B cell (primary cell): ENCODE results near the gene ZNF438. TPM values are rescaled to one million over a fixed set of nuclear protein-coding genes. Genes with fewer than 3 reads are reported as not detected.

Experiments used
- ATAC-seq: fragments of 200-7000 bp; cut with Tn5 transposase; one replicate; pipeline ENCODE4 v1.10.0; 2021; ENCODE audit warnings: low read depth, mild to moderate bottlenecking, moderate number of reproducible peaks, moderate library complexity
- CTCF ChIA-PET: fragments of 350-600 bp; sonication (Branson Sonifier 250); formaldehyde crosslinking; loops from one replicate; lab custom pipeline; 2021; ENCODE audit warnings: antibody characterized with exemption, inconsistent platforms; lab: Charles Lee
- POLR2A ChIA-PET: fragments of 350-600 bp; sonication (Branson Sonifier 250); formaldehyde crosslinking; loops from one replicate; lab custom pipeline; 2021; ENCODE audit warnings: antibody characterized with exemption; lab: Charles Lee
- DNase-seq: peaks from one replicate; pipeline ENCODE4 v3.0.0; 2013
- H2AFZ ChIP-seq: 2 replicates; pipeline ENCODE4 v1.6.1; 2012; ENCODE audit warnings: mild to moderate bottlenecking, low read depth, low read length; ENCODE audit not compliant: insufficient read depth, poor library complexity, severe bottlenecking
- H3K27ac ChIP-seq, 2 donors: 1 replicate in 1 of 2; 2 replicates in 1 of 2; pipeline ENCODE4 v1.5.1; 2012 to 2013; ENCODE audit warnings: low read length in 2 of 2, mild to moderate bottlenecking in 2 of 2, moderate library complexity in 1 of 2
- H3K27me3 ChIP-seq, 4 experiments: fragments of 200-600 bp in 1 of 4; sonication (generic) in 1 of 4; replicated peaks in 1 of 4; 1 replicate in 2 of 4; 2 replicates in 2 of 4; pipeline versions ENCODE4 v1.6.1 to v1.7.0; 2013 to 2016; ENCODE audit warnings: low read length in 3 of 4, mild to moderate bottlenecking in 2 of 4, mixed read lengths in 1 of 4, moderate library complexity in 1 of 4; ENCODE audit not compliant: insufficient read depth in 4 of 4, control insufficient read depth in 3 of 4; ENCODE audit errors: control extremely low read depth in 1 of 4
- H3K36me3 ChIP-seq, 2 experiments: replicated peaks in 1 of 2; 1 replicate in 1 of 2; 2 replicates in 1 of 2; pipeline versions ENCODE4 v1.6.1 to v1.7.1; 2013; ENCODE audit warnings: low read length in 1 of 2; ENCODE audit not compliant: insufficient read depth in 2 of 2, control insufficient read depth in 1 of 2; ENCODE audit errors: control extremely low read depth in 1 of 2, extremely low read depth in 1 of 2
- H3K4me1 ChIP-seq, 2 donors: fragments of 200-600 bp in 1 of 2; sonication (generic) in 1 of 2; 1 replicate in 1 of 2; 2 replicates in 1 of 2; pipeline versions ENCODE4 v1.5.1 to v1.6.1; 2013 to 2017; ENCODE audit warnings: low read length in 2 of 2; ENCODE audit not compliant: control insufficient read depth in 2 of 2, insufficient read depth in 2 of 2
- H3K4me2 ChIP-seq: replicated peaks from 2 replicates; pipeline ENCODE3; 2012; ENCODE audit warnings: mild to moderate bottlenecking, low read depth, low read length; ENCODE audit not compliant: poor library complexity, severe bottlenecking
- H3K4me3 ChIP-seq, 5 experiments: fragments of 200-600 bp in 1 of 5; sonication (generic) in 1 of 5; 1 replicate in 3 of 5; 2 replicates in 2 of 5; pipeline versions ENCODE4 v1.5.1 to v1.7.0; 2011 to 2016; ENCODE audit warnings: low read length in 4 of 5, mild to moderate bottlenecking in 4 of 5, low read depth in 2 of 5, control low read depth in 1 of 5, moderate library complexity in 1 of 5; ENCODE audit not compliant: insufficient read depth in 1 of 5; ENCODE audit errors: control extremely low read depth in 1 of 5, extremely low read depth in 1 of 5
- H3K79me2 ChIP-seq: fragments of 200-600 bp; sonication (generic); one replicate; pipeline ENCODE4 v1.6.0; 2016; ENCODE audit warnings: low read length; ENCODE audit not compliant: control insufficient read depth, insufficient read depth
- H3K9ac ChIP-seq: fragments of 200-600 bp; sonication (generic); 2 replicates; pipeline ENCODE4 v1.6.1; 2017; ENCODE audit warnings: mild to moderate bottlenecking, low read length, moderate library complexity
- H3K9me3 ChIP-seq, 3 donors: one replicate each; pipeline versions ENCODE4 v1.6.1 to v1.7.1; 2013; ENCODE audit warnings: low read length in 2 of 3; ENCODE audit not compliant: control insufficient read depth in 2 of 3, insufficient read depth in 1 of 3; ENCODE audit errors: control extremely low read depth in 1 of 3
- H4K20me1 ChIP-seq: 2 replicates; pipeline ENCODE4 v1.6.0; 2012; ENCODE audit warnings: mild to moderate bottlenecking, low read length; ENCODE audit not compliant: insufficient read depth, control insufficient read depth, poor library complexity, severe bottlenecking
- H3K27ac Mint-ChIP-seq: one replicate; pipeline ENCODE4 v1.8.0; 2021; ENCODE audit warnings: mixed read lengths
- H3K27me3 Mint-ChIP-seq: one replicate; pipeline ENCODE4 v1.8.0; 2021; ENCODE audit warnings: mixed read lengths
- H3K4me1 Mint-ChIP-seq: one replicate; pipeline ENCODE4 v1.8.0; 2021; ENCODE audit warnings: mixed read lengths
- H3K4me3 Mint-ChIP-seq: one replicate; pipeline ENCODE4 v1.8.0; 2021; ENCODE audit warnings: mixed read lengths
- H3K9me3 Mint-ChIP-seq: one replicate; pipeline ENCODE4 v1.8.0; 2022; ENCODE audit warnings: mixed read lengths; ENCODE audit not compliant: insufficient read depth
- CTCF ChIP-seq: fragments of 200-600 bp; IDR thresholded peaks from one replicate; pipeline ENCODE4 v1.8.0; 2022; ENCODE audit warnings: antibody characterized with exemption, mild to moderate bottlenecking
- EZH2 ChIP-seq: IDR thresholded peaks from 2 replicates; pipeline ENCODE4 v1.6.1; 2012; ENCODE audit warnings: borderline replicate concordance, low read depth, mild to moderate bottlenecking, moderate library complexity, low read length; ENCODE audit not compliant: insufficient read depth, poor library complexity, severe bottlenecking
- WGBS: methylation state at CpG from one replicate; pipeline ENCODE4 v1.1.5; 2013; ENCODE audit warnings: missing lambda C conversion rate; ENCODE audit not compliant: insufficient coverage; 5-methylcytosine and 5-hydroxymethylcytosine counted together
- intact Hi-C: fragments of 100-400 bp; cut with micrococcal nuclease; formaldehyde crosslinking; loops from one replicate; pipeline ENCODE4 v1.10.0; 2022
- polyA plus RNA-seq: library from polyadenylated mRNA; depleted of rRNA; stranded (reverse); fragments of >200 nt; gene quantifications from 2 replicates; pipeline ENCODE4 v1.2.3, GENCODE V29; 2012
- total RNA-seq, 2 donors: library from RNA; stranded (reverse); fragments of 120-200 nt in 1 of 2; gene quantifications; 1 replicate in 1 of 2; 2 replicates in 1 of 2; pipeline versions ENCODE4 v1.2.3 to v1.2.4, GENCODE V29; 2013 to 2022

ZNF438 gene
- total and polyA plus RNA-seq, 2 donors (not counting 1 experiment from before 2014, with no cell fraction given) = 2.0 to 3.7 TPM

- H3K36me3 ChIP-seq = peaks cover 0 to 3% of the 10 kb centered on the region in 2 experiments
- CTCF ChIA-PET = interaction anchor here (0.7 to 1.2 kb wide), 2 partner anchors 8 to 293 kb away, joined by 3 read pairs; no protein-coding TSS in a partner anchor
- H3K9ac ChIP-seq = no peak overlapping the region
- POLR2A ChIA-PET = no interaction called here
- no peak overlapping the region for H3K27ac ChIP-seq
- H3K9me3 ChIP-seq = peaks cover 20 to 42% (median 21%) of the 10 kb centered on the region in 3 donors
- no peaks in the 10 kb centered on the region for H3K79me2 ChIP-seq
- H3K27ac Mint-ChIP-seq = no peak overlapping the region
- H3K4me1 ChIP-seq = peaks cover 6 to 15% of the 10 kb centered on the region in 2 donors
- 78% methylated on average over 4 of the region's 7 CpGs for WGBS
- no peak for DNase-seq
- no peaks in the 10 kb centered on the region for H4K20me1 ChIP-seq
- no peak overlapping the region for H3K4me2 ChIP-seq
- no peak overlapping the region for H3K4me3 Mint-ChIP-seq
- H2AFZ ChIP-seq = no peak overlapping the region
- no peaks in the 10 kb centered on the region for H3K27me3 ChIP-seq
- no peak overlapping the region for H3K4me3 ChIP-seq
- TF ChIP-seq EZH2 (no peak), CTCF (no peak)
- H3K9me3 Mint-ChIP-seq = peaks cover 6% of the 10 kb centered on the region
- intact Hi-C loops = no loop called here
- no peak for ATAC-seq
- peaks cover 8% of the 10 kb centered on the region for H3K4me1 Mint-ChIP-seq
- H3K27me3 Mint-ChIP-seq = no peaks in the 10 kb centered on the region
Observed at GRCh38 chr10:30980951-30981616, 50.6 kb downstream of the ZNF438 start.

GRCh38 chr10:30979956-30980355 lies 51.7 kb downstream of the ZNF438 start:
- Mint-ChIP-seq H3K4me1 (peaks cover 8% of the 10 kb centered on the region), H3K9me3 (peaks cover 6% of the 10 kb centered on the region), H3K27ac (no peak overlapping the region), H3K27me3 (no peaks in the 10 kb centered on the region), H3K4me3 (no peak overlapping the region)
- Histone ChIP-seq H3K4me3 (no peak overlapping the region), H3K27ac (no peak overlapping the region), H3K9ac (no peak overlapping the region), H3K4me2 (no peak overlapping the region), H3K4me1 (peaks cover 6 to 15% of the 10 kb centered on the region in 2 donors), H3K79me2 (no peaks in the 10 kb centered on the region), H3K9me3 (peaks cover 18 to 35% (median 21%) of the 10 kb centered on the region in 3 donors), H4K20me1 (no peaks in the 10 kb centered on the region), H3K27me3 (no peaks in the 10 kb centered on the region), H2AFZ (no peak overlapping the region), H3K36me3 (peaks cover 0 to 1% of the 10 kb centered on the region in 2 experiments)
- 97% methylated on average over 3 of the region's 4 CpGs for WGBS
- DNase-seq (no peak), ATAC-seq (no peak)
- TF ChIP-seq CTCF (no peak), EZH2 (no peak)
- ChIA-PET POLR2A (no interaction called here), CTCF (no interaction called here)
- intact Hi-C loops = no loop called here
